ENCODE measurements around the gene ANO7. TPM values are rescaled to one million over a fixed set of nuclear protein-coding genes. Genes with fewer than 3 reads are reported as not detected.
"Not testable (repeated sequence)": the region's sequence is repeated elsewhere in the genome, so short reads cannot be mapped to it uniquely, and the experiment has no call there.

ANO7 gene
- total RNA-seq, 3 donors from 2014 or later: 0.60 to 0.76 (median 0.63) TPM

- H3K4me3 Mint-ChIP-seq: no peak overlapping the region
- no peaks in the 10 kb centered on the region for H3K4me1 Mint-ChIP-seq (ENCODE audit: low read depth)
- no peak for DNase-seq
- H3K9me3 Mint-ChIP-seq: no peaks in the 10 kb centered on the region
- no peaks in the 10 kb centered on the region for H3K27me3 Mint-ChIP-seq (ENCODE audit: low read depth)
- no peaks in the 10 kb centered on the region for H3K36me3 Mint-ChIP-seq (ENCODE audit: insufficient read depth)
- no peak for ATAC-seq
Observed at GRCh38 chr2:241191081-241191480, 2.6 kb downstream of the ANO7 start.

GRCh38 chr2:241193271-241193670 lies 4.8 kb downstream of the ANO7 start:
- no peak overlapping the region for H3K4me3 Mint-ChIP-seq
- no peaks in the 10 kb centered on the region for H3K9me3 Mint-ChIP-seq
- H3K36me3 Mint-ChIP-seq (ENCODE audit: insufficient read depth): no peaks in the 10 kb centered on the region
- DNase-seq: no peak
- no peaks in the 10 kb centered on the region for H3K27me3 Mint-ChIP-seq (ENCODE audit: low read depth)
- H3K4me1 Mint-ChIP-seq (ENCODE audit: low read depth): no peaks in the 10 kb centered on the region
- no peak for ATAC-seq

GRCh38 chr2:241194811-241195210 lies 6.3 kb downstream of the ANO7 start:
- no peak for DNase-seq

GRCh38 chr2:241195506-241196130 lies 7.1 kb downstream of the ANO7 start:
- DNase-seq (no peak), ATAC-seq (no peak)
- Mint-ChIP-seq H3K36me3 (ENCODE audit: insufficient read depth) (no peaks in the 10 kb centered on the region), H3K27me3 (ENCODE audit: low read depth) (no peaks in the 10 kb centered on the region), H3K4me1 (ENCODE audit: low read depth) (no peaks in the 10 kb centered on the region), H3K4me3 (no peak overlapping the region), H3K9me3 (no peaks in the 10 kb centered on the region)

More at GRCh38 chr2:241194811-241195210, 6.3 kb downstream of the ANO7 start:
- H3K36me3 Mint-ChIP-seq (ENCODE audit: insufficient read depth): no peaks in the 10 kb centered on the region
- H3K4me1 Mint-ChIP-seq (ENCODE audit: low read depth): no peaks in the 10 kb centered on the region
- H3K4me3 Mint-ChIP-seq: no peak overlapping the region
- H3K27me3 Mint-ChIP-seq (ENCODE audit: low read depth): no peaks in the 10 kb centered on the region
- ATAC-seq: no peak
- H3K9me3 Mint-ChIP-seq: no peaks in the 10 kb centered on the region

GRCh38 chr2:241197246-241197645 lies 8.8 kb downstream of the ANO7 start:
- ATAC-seq; H3K4me1 Mint-ChIP-seq (ENCODE audit: low read depth); H3K36me3 Mint-ChIP-seq (ENCODE audit: insufficient read depth); DNase-seq; H3K27me3 Mint-ChIP-seq (ENCODE audit: low read depth); H3K4me3 Mint-ChIP-seq; H3K9me3 Mint-ChIP-seq: not testable (repeated sequence)

- DNase-seq (no peak), ATAC-seq (no peak)
- no peaks in the 10 kb centered on the region for H3K4me1 Mint-ChIP-seq (ENCODE audit: low read depth)
- H3K9me3 Mint-ChIP-seq: no peaks in the 10 kb centered on the region
- no peak overlapping the region for H3K4me3 Mint-ChIP-seq
- H3K36me3 Mint-ChIP-seq (ENCODE audit: insufficient read depth): no peaks in the 10 kb centered on the region
- H3K27me3 Mint-ChIP-seq (ENCODE audit: low read depth): no peaks in the 10 kb centered on the region
Observed at GRCh38 chr2:241197947-241198346, 9.5 kb downstream of the ANO7 start.

GRCh38 chr2:241198381-241199279 lies 10.2 kb downstream of the ANO7 start:
- DNase-seq (no peak), ATAC-seq (no peak)
- no peaks in the 10 kb centered on the region for H3K9me3 Mint-ChIP-seq
- no peaks in the 10 kb centered on the region for H3K36me3 Mint-ChIP-seq (ENCODE audit: insufficient read depth)
- no peaks in the 10 kb centered on the region for H3K4me1 Mint-ChIP-seq (ENCODE audit: low read depth)
- H3K27me3 Mint-ChIP-seq (ENCODE audit: low read depth): no peaks in the 10 kb centered on the region
- H3K4me3 Mint-ChIP-seq: no peak overlapping the region

GRCh38 chr2:241199286-241199685 lies 10.8 kb downstream of the ANO7 start:
- Mint-ChIP-seq H3K36me3 (ENCODE audit: insufficient read depth) (no peaks in the 10 kb centered on the region), H3K27me3 (ENCODE audit: low read depth) (no peaks in the 10 kb centered on the region), H3K4me3 (no peak overlapping the region), H3K9me3 (no peaks in the 10 kb centered on the region), H3K4me1 (ENCODE audit: low read depth) (no peaks in the 10 kb centered on the region)
- ATAC-seq (no peak), DNase-seq (no peak)

- H3K27me3 Mint-ChIP-seq (ENCODE audit: low read depth): no peaks in the 10 kb centered on the region
- no peak for DNase-seq
- no peak for ATAC-seq
- H3K36me3 Mint-ChIP-seq (ENCODE audit: insufficient read depth): no peaks in the 10 kb centered on the region
- no peaks in the 10 kb centered on the region for H3K9me3 Mint-ChIP-seq
- no peak overlapping the region for H3K4me3 Mint-ChIP-seq
- H3K4me1 Mint-ChIP-seq (ENCODE audit: low read depth): no peaks in the 10 kb centered on the region
Observed at GRCh38 chr2:241199897-241200821, 11.7 kb downstream of the ANO7 start.

GRCh38 chr2:241200822-241201395 lies 12.4 kb downstream of the ANO7 start:
- ATAC-seq (no peak), DNase-seq (no peak)
- Mint-ChIP-seq H3K4me3 (no peak overlapping the region), H3K27me3 (ENCODE audit: low read depth) (no peaks in the 10 kb centered on the region), H3K4me1 (ENCODE audit: low read depth) (no peaks in the 10 kb centered on the region), H3K9me3 (no peaks in the 10 kb centered on the region), H3K36me3 (ENCODE audit: insufficient read depth) (no peaks in the 10 kb centered on the region)

- Mint-ChIP-seq H3K36me3 (ENCODE audit: insufficient read depth) (no peaks in the 10 kb centered on the region), H3K27me3 (ENCODE audit: low read depth) (no peaks in the 10 kb centered on the region), H3K4me3 (no peak overlapping the region), H3K9me3 (no peaks in the 10 kb centered on the region), H3K4me1 (ENCODE audit: low read depth) (no peaks in the 10 kb centered on the region)
- ATAC-seq (no peak), DNase-seq (no peak)
Observed at GRCh38 chr2:241201445-241202267, 13.2 kb downstream of the ANO7 start.

- Mint-ChIP-seq H3K36me3 (ENCODE audit: insufficient read depth) (no peaks in the 10 kb centered on the region), H3K4me1 (ENCODE audit: low read depth) (no peaks in the 10 kb centered on the region), H3K27me3 (ENCODE audit: low read depth) (no peaks in the 10 kb centered on the region), H3K9me3 (no peaks in the 10 kb centered on the region), H3K4me3 (no peak overlapping the region)
- DNase-seq: no peak
- no peak for ATAC-seq
Observed at GRCh38 chr2:241202268-241202585, 13.8 kb downstream of the ANO7 start.

- no peaks in the 10 kb centered on the region for H3K4me1 Mint-ChIP-seq (ENCODE audit: low read depth)
- ATAC-seq: no peak
- H3K4me3 Mint-ChIP-seq: no peak overlapping the region
- no peaks in the 10 kb centered on the region for H3K9me3 Mint-ChIP-seq
- no peaks in the 10 kb centered on the region for H3K27me3 Mint-ChIP-seq (ENCODE audit: low read depth)
- DNase-seq: no peak
- no peaks in the 10 kb centered on the region for H3K36me3 Mint-ChIP-seq (ENCODE audit: insufficient read depth)
Observed at GRCh38 chr2:241202681-241203080, 14.2 kb downstream of the ANO7 start.
